Large intestine (tissue), 3 donors: ENCODE data around the gene CAMSAP3. TPM values are rescaled to one million over a fixed set of nuclear protein-coding genes. Genes with fewer than 3 reads are reported as not detected.

ENCODE experiments used
- DNase-seq, 2 donors: peaks; one replicate each; pipeline versions ENCODE4 v3.0.0 to v3.0.0-alpha.2; 2013
- H3K27ac ChIP-seq: one replicate; pipeline ENCODE4 v1.5.1; 2013; ENCODE audit warnings: low read length
- H3K27me3 ChIP-seq: 2 replicates; pipeline ENCODE4 v1.6.1; 2013; ENCODE audit warnings: low read length; ENCODE audit not compliant: control insufficient read depth, insufficient read depth
- H3K36me3 ChIP-seq: 2 replicates; pipeline ENCODE4 v1.6.1; 2013; ENCODE audit warnings: low read length; ENCODE audit not compliant: control insufficient read depth, insufficient read depth
- H3K4me1 ChIP-seq: one replicate; pipeline ENCODE4 v1.6.1; 2013; ENCODE audit warnings: low read length; ENCODE audit not compliant: control insufficient read depth, insufficient read depth
- H3K4me3 ChIP-seq: one replicate; pipeline ENCODE4 v1.5.1; 2013; ENCODE audit warnings: low read length
- H3K9me3 ChIP-seq: one replicate; pipeline ENCODE4 v1.6.1; 2013; ENCODE audit warnings: mild to moderate bottlenecking, low read depth, low read length, moderate library complexity; ENCODE audit not compliant: control insufficient read depth
- WGBS: methylation state at CpG from one replicate; pipeline ENCODE4 v1.1.5; 2013; ENCODE audit warnings: low lambda C conversion rate; ENCODE audit not compliant: insufficient coverage; 5-methylcytosine and 5-hydroxymethylcytosine counted together
- polyA plus RNA-seq: library from polyadenylated mRNA; unstranded; fragments of 120-200 nt; gene quantifications from one replicate; pipeline ENCODE4 v1.2.1, GENCODE V29; 2013

The CAMSAP3 gene
- polyA plus RNA-seq, 1 donor: 73.9 TPM

DNA sequence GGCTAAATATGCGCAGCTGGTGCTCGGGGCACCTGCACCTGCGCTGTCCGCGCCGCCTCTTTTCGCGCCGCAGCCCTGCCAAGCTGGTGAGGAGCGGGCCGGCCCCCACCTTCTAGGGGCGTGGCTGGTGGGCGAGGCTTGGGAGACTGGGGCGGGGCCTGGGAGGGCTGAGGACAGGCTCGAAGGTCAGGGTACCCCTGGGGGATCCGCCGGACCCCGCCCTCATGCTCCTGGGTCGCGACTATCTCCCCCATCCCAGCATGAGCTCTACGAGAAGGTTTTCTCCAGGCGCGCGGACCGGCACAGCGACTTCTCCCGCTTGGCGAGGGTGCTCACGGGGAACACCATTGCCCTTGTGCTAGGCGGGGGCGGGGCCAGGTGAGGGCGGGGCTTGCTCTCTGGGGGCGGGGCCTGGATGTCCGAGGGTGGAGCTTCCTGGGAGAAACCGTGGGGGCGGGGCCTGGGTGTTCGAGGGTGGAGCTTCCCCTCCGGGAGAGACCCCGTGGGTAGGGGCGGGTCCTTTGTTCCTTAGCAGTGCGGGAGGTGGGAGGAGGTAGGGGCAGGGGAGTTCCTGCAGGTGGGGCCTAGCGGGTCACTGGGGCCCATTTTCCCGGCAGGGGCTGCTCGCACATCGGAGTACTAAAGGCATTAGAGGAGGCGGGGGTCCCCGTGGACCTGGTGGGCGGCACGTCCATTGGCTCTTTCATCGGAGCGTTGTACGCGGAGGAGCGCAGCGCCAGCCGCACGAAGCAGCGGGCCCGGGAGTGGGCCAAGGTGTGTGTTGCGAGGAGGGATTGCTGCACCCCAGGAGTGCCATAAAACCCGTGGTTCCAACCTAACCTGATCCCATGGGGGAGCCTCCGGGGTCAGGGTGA lies 40.4 kb upstream of the CAMSAP3 start:
- no peaks in the 10 kb centered on the region for H3K27me3 ChIP-seq
- H3K36me3 ChIP-seq: peaks cover 48% of the 10 kb centered on the region
- no peak for DNase-seq
- no CpG with 5 or more reads among the region's 62 CpGs for WGBS
- H3K27ac ChIP-seq: no peak overlapping the region
- peaks cover 14% of the 10 kb centered on the region for H3K9me3 ChIP-seq
- no peak overlapping the region for H3K4me3 ChIP-seq
- H3K4me1 ChIP-seq: no peaks in the 10 kb centered on the region

DNA sequence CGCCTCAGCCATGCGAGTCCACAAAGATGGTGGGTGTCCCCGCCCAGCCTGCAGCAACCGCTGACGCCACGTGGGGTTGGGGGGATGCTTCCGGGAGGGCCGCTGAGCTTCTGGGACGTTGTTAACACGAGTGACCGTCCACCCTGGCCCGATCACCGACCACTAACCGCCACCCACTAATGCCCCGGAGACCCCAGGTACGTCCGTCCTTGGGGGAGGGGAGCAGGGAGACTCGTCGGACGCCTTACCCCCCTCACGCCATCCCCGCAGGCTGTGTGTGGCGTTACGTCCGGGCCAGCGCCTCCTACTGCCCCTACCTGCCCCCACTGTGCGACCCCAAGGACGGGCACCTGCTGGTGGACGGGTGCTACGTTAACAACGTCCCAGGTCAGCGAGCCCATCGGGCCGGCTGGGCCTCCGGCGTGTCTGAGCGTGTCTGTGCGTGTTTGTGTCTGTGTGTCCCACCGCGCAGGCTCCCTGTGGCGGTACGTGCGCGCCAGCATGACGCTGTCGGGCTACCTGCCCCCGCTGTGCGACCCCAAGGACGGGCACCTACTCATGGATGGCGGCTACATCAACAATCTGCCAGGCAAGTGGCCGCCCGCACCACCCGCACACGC lies 38.9 kb upstream of the CAMSAP3 start:
- no peak overlapping the region for H3K4me3 ChIP-seq
- H3K27me3 ChIP-seq: no peaks in the 10 kb centered on the region
- H3K4me1 ChIP-seq: no peaks in the 10 kb centered on the region
- H3K36me3 ChIP-seq: peaks cover 52% of the 10 kb centered on the region
- DNase-seq: no peak
- H3K9me3 ChIP-seq: peaks cover 10% of the 10 kb centered on the region
- no peak overlapping the region for H3K27ac ChIP-seq
- WGBS: no CpG with 5 or more reads among the region's 54 CpGs

DNA sequence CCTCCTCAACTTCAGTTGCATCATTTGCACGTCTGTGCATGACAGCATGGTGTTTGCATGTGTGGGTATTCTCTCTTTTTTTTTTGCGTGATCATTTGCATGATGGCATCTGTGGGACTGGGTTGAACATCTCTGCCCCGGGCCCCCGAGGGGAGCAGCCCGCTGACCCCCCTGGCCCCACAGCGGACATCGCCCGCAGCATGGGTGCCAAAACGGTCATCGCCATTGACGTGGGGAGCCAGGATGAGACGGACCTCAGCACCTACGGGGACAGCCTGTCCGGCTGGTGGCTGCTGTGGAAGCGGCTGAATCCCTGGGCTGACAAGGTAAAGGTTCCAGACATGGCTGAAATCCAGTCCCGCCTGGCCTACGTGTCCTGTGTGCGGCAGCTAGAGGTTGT lies 37.0 kb upstream of the CAMSAP3 start:
- Histone ChIP-seq H3K4me1 (no peaks in the 10 kb centered on the region), H3K36me3 (peaks cover 52% of the 10 kb centered on the region), H3K27me3 (no peaks in the 10 kb centered on the region), H3K4me3 (no peak overlapping the region), H3K9me3 (peaks cover 10% of the 10 kb centered on the region), H3K27ac (no peak overlapping the region)
- WGBS: no CpG with 5 or more reads among the region's 18 CpGs
- no peak for DNase-seq

DNA sequence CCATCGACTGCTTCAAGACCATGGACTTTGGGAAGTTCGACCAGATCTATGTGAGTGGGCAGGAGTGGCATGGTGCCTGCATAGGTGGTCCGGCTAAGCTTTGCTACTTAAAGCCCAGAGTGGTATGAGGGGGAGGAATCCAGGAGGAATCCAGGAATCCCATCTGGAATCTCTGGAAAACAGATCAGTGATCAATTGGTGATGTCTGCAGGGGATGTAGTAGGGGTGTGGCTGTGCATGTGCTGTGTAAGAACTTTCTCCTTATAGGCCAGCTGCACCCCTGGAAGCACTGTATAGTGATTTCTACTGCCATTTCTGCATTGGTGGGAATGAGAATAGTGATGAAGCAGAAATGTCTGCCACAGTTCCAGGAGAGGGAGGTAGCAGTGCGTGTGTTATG lies 36.6 kb upstream of the CAMSAP3 start:
- Histone ChIP-seq H3K4me1 (no peaks in the 10 kb centered on the region), H3K27me3 (no peaks in the 10 kb centered on the region), H3K9me3 (peaks cover 10% of the 10 kb centered on the region), H3K27ac (no peak overlapping the region), H3K4me3 (no peak overlapping the region), H3K36me3 (peaks cover 52% of the 10 kb centered on the region)
- WGBS: no CpG with 5 or more reads among the region's 4 CpGs
- no peak for DNase-seq

DNA sequence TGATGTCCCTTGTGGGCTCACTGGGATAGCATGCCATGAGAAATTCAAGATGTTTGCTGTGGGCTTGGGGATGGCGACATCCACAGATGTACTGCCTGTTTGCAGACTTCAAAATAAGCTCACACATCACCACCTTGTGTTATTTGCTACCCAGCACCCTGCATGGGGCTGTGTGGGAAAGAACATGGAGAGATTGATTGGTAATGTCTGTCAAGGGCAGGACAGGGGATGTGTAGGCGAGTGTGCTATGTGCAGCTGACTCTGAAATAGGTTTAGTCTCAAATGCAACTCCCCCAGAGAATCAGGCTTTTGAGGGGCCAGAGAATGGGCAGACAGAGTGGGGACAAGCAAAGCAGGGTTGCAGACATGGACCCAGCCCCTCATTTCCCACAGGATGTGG lies 35.4 kb upstream of the CAMSAP3 start:
- H3K36me3 ChIP-seq: peaks cover 44% of the 10 kb centered on the region
- H3K9me3 ChIP-seq: peaks cover 3% of the 10 kb centered on the region
- no peaks in the 10 kb centered on the region for H3K27me3 ChIP-seq
- WGBS: no CpG with 5 or more reads among the region's 2 CpGs
- H3K4me3 ChIP-seq: no peak overlapping the region
- no peaks in the 10 kb centered on the region for H3K4me1 ChIP-seq
- H3K27ac ChIP-seq: no peak overlapping the region
- no peak for DNase-seq

DNA sequence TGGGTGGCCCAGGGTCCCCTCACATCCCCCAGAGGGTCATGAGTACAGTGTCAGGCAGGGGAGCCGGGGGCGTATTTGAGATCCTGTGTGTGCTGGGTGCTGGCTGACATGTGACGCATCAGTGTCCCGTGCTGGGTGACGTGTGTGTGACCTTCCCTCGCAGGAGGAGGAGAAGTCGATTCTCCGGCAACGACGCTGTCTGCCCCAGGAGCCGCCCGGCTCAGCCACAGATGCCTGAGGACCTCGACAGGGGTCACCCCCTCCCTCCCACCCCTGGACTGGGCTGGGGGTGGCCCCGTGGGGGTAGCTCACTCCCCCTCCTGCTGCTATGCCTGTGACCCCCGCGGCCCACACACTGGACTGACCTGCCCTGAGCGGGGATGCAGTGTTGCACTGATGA lies 34.3 kb upstream of the CAMSAP3 start:
- Histone ChIP-seq H3K27me3 (no peaks in the 10 kb centered on the region), H3K4me3 (no peak overlapping the region), H3K4me1 (no peaks in the 10 kb centered on the region), H3K9me3 (peaks cover 3% of the 10 kb centered on the region), H3K36me3 (peaks cover 34% of the 10 kb centered on the region), H3K27ac (no peak overlapping the region)
- no CpG with 5 or more reads among the region's 17 CpGs for WGBS
- no peak for DNase-seq

DNA sequence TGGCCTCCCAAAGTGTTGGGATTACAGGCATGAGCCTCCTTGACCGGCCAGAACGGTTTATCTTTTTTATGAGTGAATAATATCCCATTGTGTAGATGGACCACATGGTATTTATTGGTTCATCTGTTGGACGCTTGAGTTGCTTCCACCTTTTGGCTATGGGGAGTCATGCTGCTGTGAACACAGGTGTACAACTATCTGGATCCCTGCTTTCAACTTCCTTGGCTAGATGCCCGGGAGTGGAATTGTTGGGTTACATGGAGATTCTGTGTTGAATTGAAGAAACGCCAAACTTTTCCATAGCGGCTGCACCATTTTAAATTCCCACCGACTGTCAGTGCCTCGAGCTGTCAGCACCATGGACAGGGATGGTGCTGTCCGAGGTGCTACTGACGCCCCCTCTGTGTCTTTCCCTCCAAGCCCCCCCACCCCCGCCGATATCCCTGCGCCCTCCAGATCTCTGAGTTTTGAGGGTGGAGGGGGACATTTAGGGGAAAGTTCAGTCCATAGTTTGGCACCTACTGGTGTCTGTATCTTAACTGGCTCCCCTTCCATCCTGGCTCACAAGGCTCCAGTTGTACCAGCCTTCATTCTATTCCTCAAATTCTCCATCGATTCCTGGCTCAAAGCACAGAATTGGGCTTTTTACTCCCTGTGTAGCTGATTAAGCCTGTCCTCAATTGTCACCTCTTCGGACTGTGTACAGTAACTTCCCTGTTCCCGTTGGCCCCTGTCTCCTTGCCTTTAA lies 32.8 kb upstream of the CAMSAP3 start:
- Histone ChIP-seq H3K4me3 (no peak overlapping the region), H3K36me3 (peaks cover 21% of the 10 kb centered on the region), H3K27me3 (no peaks in the 10 kb centered on the region), H3K9me3 (no peaks in the 10 kb centered on the region), H3K27ac (no peak overlapping the region), H3K4me1 (no peaks in the 10 kb centered on the region)
- no peak for DNase-seq
- WGBS: 69% methylated on average over 6 of the region's 16 CpGs

DNA sequence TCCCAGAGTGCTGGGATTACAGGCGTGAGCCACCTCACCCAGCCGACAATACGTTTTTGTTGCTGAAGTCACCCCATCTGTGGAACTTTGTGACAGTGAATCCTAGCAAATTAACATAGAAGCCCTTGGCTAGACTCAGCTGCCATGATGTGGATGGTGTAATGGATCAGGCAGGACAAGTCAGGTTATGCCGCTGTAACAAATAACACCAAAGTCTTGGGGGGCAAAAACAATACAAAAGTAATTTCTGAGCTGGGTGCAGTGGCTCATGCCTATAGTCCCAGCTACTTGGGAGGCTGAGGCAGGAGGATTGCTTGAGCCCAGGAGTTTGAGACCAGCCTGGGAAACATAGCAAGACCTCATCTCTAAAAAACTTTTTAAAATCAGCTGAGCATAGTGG lies 30.8 kb upstream of the CAMSAP3 start:
- Histone ChIP-seq H3K27me3 (no peaks in the 10 kb centered on the region), H3K36me3 (peaks cover 9% of the 10 kb centered on the region), H3K4me1 (no peaks in the 10 kb centered on the region), H3K4me3 (no peak overlapping the region), H3K9me3 (no peaks in the 10 kb centered on the region), H3K27ac (no peak overlapping the region)
- no peak for DNase-seq
- no CpG with 5 or more reads among the region's 4 CpGs for WGBS

DNA sequence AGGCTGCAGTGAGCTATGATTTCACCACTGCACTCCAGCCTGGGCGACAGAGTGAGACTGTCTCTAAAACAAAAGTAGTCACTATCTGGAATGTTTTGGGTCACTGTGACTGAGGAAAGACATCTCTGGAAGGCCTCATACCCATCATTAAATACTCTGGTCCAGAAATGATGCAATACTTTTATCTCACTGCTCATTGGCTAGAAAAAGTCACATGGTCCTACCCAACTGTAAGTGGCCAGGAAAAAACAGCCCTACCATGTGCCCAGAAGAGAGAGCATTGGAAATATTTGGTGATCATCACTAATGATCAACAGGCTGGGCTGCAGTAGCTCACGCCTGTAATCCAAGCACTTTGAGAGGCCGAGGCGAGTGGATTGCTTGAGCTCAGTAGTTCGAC lies 30.3 kb upstream of the CAMSAP3 start:
- no peak for DNase-seq
- H3K27me3 ChIP-seq: no peaks in the 10 kb centered on the region
- H3K36me3 ChIP-seq: peaks cover 7% of the 10 kb centered on the region
- no CpG with 5 or more reads among the region's 5 CpGs for WGBS
- no peak overlapping the region for H3K4me3 ChIP-seq
- no peak overlapping the region for H3K27ac ChIP-seq
- H3K9me3 ChIP-seq: no peaks in the 10 kb centered on the region
- no peaks in the 10 kb centered on the region for H3K4me1 ChIP-seq

DNA sequence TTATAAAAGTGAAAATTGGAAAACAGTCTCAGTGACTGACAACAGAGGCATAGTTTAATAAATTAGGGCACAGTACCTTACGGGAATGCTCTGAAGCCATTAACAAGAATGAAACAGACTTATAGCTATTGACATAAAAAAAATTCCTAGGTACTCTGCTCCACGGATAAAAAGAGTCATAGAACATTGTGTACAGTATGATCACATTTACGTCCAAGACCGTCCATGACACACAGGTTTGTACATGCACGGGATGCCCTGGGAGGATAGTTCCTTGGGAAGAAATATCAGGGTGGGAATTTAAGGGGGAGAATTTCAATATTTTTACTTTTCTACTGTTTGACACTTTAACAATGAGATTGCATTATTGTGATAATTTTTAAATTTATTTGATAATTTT lies 24.9 kb upstream of the CAMSAP3 start:
- Histone ChIP-seq H3K4me3 (no peak overlapping the region), H3K36me3 (no peaks in the 10 kb centered on the region), H3K9me3 (no peaks in the 10 kb centered on the region), H3K27me3 (no peaks in the 10 kb centered on the region), H3K27ac (no peak overlapping the region), H3K4me1 (no peaks in the 10 kb centered on the region)
- no CpG with 5 or more reads among the region's 5 CpGs for WGBS
- no peak for DNase-seq
